Measurements from ENCODE around the gene IFNL1.
"Not testable (repeated sequence)": the region's sequence is repeated elsewhere in the genome, so short reads cannot be mapped to it uniquely, and the experiment has no call there.

IFNL1 gene

DNA sequence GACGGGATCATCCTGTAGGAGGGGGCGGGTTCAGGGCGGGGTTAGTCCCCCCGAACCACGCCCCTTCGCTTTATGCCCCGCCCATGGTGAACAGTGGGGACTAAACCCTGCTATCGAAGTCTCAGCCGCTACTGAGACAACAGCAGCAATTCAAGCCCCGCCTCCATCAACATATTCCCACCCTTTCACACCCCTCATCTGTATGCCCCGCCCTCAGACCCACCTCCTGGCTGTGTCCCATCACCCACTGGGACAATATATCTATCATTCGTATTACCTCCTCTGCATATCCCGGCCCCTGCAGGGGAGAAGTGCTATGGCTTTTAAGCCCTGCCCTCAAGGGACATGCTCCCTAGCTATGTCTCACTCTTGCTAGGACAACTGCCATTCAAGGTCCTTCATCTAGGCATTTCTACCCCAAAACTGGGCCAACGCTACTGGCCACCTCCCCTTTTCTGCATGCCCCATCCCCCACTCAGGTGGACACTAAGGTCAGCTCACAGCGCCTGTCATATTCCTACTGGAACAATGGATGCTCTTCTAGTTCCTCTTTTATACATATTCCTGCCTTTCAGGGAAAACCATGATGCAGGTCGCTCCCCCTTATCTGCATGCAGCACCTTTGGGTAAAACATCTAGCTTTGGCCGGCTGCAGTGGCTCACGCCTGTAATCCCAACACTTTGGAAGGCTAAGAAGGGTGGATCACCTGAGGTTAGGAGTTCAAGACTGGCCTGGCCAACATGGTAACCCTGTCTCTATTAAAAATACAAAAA is 12.5 kb downstream of the IFNL1 start:
- DNase-seq = no peak

DNA sequence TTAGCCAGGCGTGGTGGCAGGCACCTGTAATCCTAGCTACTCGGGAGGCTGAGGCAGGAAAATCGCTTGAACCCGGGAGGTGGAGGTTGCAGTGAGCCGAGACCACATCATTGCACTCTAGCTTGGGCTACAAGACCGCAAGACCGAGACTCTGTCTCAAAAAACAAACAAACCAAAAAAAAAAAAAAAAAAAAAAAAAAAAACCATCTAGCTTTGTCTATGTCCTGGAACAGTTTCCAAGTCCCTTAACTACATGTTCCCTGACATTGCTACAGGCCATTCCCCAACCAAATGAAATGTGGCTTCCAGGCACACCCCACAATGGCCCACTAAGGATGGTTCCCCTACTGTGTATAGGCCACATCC is 13.1 kb downstream of the IFNL1 start:
- not testable (repeated sequence) for DNase-seq

- DNase-seq = no peak
Measured at GRCh38 chr19:39310558-39311311, 14.5 kb downstream of the IFNL1 start.

GRCh38 chr19:39314016-39314728 is 18.0 kb downstream of the IFNL1 start:
- no peak for DNase-seq

DNA sequence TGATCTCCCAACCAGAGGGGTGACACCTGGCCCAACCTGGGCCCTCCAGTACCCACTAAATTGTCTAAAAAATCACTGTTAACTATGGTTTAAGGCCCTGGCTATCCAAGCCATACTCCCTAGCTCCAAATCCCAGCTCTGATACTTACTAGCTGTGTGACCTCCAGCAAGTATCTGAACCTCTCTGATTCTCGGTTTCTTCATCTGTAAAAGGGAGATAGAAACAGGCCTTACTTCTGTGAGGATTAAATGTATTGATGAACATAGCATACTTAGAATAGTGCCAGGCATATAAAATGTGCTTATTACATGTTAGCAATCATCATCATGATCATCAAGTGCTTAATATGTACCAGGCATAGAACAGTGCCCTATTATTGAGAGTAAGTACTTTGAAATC is 19.7 kb downstream of the IFNL1 start:
- DNase-seq = no peak

DNA sequence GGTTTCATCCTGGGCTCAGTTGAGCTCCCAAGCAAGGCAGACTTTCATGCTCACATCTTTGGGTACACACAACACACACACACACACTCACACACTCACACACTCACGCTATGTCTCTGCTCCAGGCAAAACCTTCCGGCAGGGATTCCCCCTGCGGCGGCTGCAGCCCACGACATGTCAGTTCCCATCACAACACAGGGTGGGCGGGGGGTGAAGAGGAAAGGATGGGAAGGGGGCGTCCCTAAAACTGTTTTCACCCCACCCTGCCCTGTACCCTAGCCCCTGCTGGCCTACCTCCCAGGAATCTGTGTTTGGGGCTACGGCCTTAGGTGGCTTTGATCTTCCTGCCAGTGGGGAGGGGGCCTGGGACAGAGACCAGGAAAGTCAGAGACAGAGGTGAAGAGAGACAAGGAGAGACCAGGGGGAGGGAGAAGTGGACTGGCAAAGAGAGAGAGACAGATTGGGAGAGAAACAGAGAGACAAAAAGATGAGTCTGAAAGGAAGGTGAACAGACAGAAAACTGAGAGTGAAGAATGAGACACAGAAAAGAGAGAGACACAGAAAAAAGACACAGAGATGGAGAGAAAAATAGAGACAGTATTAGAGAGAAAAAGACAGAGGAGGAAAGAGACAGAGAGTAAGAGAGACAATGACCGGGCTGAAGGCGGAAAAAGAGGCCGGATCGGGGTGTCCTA is 20.6 kb downstream of the IFNL1 start:
- DNase-seq = no peak

- no peak for DNase-seq
Measured at GRCh38 chr19:39317476-39317875, 21.3 kb downstream of the IFNL1 start.

DNA sequence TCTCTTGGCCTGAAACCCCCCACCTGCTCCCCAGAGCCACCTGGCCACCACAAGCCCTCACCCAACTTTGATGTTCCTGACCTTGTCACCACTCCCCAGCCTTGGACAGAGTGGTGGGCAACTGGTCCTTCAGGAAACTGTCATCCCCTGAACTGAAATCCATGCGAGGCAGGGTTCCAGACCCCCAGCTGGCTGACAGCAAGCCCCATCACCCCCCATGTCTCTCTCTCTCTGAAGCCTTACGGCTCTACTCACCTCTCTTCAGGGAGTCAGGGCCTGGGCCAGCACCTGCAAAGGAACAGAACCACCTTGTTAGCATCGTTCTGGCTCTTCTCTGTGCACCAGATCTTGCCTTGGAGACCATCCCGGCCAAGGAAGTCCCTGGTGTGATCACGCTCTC is 21.9 kb downstream of the IFNL1 start:
- DNase-seq = no peak

- DNase-seq = no peak
Measured at GRCh38 chr19:39318690-39319089, 22.5 kb downstream of the IFNL1 start.

DNA sequence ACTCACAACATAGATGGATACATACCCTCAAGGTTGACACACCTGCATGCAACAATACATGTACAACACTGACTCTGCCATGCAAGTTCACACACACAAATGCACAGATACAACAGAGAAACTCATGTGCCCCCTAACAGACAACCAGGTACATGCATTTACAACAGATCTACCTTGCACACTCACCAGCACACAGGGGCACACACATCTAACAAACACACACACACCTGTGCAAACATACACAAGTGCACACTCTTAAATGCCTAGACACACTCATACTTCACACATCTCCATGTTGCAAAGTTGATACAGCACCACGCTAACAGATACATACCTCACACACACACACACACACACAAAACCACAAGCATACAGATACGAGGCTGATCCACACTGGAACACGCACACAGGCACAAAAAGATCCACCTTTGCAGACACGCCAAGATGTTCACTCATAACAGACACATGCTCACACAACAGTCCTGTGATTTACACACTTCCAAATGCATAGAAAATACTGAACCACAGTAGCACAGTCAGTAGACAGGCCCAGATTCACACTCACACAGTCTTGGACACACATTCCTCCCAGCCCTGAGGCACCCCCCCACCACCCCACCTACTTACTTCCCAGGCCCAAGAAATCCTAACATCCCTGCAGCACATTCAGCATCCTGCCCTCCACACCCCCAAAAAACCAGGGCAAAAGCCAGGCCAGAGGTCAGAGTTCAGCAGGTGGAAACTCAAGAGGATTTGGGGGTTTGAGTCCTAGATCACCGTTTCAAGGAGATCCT is 23.1 kb downstream of the IFNL1 start:
- no peak for DNase-seq

DNA sequence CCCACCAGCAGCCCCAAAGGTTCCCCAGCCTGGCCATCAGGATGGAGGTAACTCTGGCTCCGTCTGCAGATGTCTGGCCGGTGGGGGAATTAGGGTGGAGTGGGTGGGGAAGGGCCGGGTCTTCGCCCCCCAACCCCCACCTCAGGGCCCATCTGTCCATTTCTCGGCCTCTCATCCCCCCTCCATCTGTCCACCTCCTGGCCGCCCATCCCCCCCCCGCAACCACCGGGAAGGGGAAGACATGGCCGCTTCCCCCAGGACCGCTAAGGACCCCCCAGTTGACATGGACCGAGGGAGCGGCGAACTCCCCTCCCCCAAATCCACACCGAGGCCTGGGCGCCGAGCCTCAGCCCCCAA is 23.7 kb downstream of the IFNL1 start:
- DNase-seq = no peak

- DNase-seq = no peak
Measured at GRCh38 chr19:39321117-39321831, 25.1 kb downstream of the IFNL1 start.

GRCh38 chr19:39321832-39322176 is 25.6 kb downstream of the IFNL1 start:
- no peak for DNase-seq

DNA sequence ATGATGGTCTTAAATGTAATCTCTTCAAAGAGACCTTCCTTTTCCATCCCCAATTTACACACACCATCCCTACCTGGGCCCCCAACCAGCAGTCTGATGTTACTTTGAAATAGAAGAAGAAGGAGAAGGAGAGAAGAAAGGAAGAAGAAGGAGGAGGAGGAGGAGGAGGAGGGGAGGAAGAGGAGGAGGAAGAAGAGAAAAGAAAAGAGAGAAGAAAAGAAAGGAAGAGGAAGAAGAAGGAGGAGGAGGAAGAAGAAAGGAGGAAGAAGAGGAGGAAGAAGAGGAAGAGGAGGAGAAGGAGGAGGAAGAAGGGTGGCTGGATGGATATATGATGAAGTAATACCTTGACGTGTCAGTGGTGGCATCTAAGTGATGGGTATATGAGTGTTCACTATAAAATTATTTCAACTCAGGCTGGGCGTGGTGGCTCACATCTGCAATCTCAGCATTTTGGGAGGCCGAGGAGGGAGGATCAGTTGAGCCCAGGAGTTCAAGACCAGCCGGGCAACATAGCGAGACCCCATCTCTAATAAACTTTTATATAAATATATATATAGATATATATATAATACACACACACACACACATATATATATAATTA is 28.1 kb downstream of the IFNL1 start:
- no peak for DNase-seq

GRCh38 chr19:39325778-39326665 is 29.8 kb downstream of the IFNL1 start:
- no peak for DNase-seq

DNA sequence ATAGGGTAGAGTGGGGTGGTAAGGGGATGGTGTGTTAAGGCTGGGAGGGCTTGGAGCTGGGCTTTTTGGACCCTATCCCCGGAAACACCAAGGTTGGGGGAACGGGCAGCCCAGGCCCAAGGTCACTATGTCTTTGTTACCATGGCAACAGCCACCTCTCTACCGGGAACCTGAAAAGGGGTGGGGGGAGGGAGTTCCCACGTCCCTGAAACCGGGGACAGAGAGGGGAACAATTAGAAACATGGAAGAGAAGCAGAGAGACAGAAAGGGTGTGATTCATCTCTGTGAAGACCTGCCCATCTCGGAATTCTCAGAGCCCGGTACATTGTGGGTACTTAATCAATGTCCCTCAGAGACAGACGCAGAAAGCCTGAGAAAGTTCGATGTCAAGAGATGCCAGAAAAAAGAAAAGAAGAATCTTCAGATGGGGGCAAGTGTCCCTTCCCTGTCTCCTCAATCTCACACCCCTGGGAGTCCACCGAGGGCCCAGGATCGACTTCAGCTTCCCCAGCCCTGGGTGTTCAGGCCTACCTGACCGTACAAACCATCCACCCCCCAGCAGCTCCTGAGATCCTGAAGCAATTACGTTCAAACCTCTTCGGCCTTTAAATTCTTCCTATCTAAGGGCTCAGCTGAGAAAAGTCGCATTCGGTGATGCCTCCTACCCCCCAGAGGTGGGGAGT is 31.3 kb downstream of the IFNL1 start:
- DNase-seq = no peak

DNA sequence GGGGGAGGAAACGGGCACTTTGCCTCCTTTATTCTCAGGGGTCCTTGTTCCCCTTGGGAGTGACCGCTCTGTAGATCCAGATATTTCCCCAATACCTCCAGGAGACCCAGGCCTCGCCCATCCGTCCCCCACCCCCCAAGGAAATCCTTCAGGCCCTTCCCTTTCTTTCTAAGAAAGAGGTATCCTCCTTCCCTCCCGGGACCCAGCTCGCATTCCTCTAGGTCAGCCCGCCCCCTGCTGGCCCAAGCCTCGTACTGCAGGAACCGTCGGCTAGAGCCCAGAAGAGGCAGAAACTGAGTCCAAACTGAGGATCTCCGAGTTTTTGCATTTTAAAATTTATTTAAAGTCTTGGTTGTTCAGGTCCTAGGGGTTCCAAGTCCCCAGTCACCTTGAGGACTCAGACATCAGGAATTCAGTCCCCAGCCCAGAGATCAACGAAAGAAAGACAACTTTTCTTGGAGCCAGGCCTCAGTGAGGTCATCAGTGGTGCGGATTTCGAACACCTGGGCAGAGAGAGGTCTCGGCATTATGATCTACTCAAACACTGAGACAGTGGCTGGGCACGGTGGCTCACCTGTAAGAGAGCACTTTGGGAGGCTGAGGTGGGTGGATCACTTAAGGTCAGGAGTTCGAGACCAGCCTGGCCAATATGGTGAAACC is 32.0 kb downstream of the IFNL1 start:
- DNase-seq = peak; percentile 96

DNA sequence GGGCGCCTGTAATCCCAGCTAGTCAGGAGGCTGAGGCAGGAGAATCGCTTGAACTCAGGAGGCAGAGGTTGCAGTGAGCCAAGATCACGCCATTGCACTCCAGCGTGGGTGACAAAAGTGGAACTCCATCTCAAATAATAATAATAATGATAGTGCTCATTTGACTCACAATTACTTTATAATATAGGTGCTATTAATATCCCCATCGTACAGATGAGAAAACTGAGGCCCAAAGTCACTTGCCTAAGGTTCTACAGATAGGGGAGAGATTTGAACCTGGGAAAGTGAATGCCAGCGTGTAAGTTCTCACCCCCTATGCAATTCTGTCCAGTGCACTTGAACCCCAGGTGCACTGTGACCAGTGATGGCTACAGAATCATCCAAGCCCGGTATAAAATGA is 33.7 kb downstream of the IFNL1 start:
- no peak for DNase-seq

- no peak for DNase-seq
Measured at GRCh38 chr19:39332293-39332692, 36.1 kb downstream of the IFNL1 start.
